HG03066 (cell line): ENCODE results near the gene PELI1.
"Not testable (repeated sequence)": the region's sequence is repeated elsewhere in the genome, so short reads cannot be mapped to it uniquely, and the experiment has no call there.

Experiments
- ATAC-seq: cut with Tn5 transposase; IDR thresholded peaks from one replicate; pipeline ENCODE4 v1.9.1; 2021; ENCODE audit warnings: low read depth; ENCODE audit not compliant: unreplicated experiment

Gene PELI1

DNA sequence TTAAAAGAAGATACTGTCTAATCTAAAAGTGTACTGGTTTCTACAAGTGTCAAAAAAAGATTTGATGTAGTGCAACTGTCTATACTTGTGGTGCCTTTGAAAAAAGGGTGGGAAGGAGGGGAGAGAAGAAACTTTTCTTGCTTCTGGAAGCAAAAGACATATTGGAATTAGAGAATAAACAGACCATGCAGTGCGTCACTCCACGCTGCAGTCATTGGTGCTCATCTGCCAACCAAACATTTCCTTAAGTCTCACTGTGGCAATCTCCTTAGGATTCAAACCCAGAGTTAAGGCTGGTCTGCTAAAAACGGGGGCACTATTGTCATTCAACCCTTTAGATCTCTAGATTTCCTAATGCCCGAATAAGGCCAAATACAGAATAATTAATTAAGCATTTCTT, 50.9 kb downstream of the PELI1 start:
- ATAC-seq = no peak

- ATAC-seq = peak; percentile 79
Observed at GRCh38 chr2:64092502-64092901, 51.7 kb downstream of the PELI1 start.

- no peak for ATAC-seq
Observed at GRCh38 chr2:64090264-64090663, 54.0 kb downstream of the PELI1 start.

DNA sequence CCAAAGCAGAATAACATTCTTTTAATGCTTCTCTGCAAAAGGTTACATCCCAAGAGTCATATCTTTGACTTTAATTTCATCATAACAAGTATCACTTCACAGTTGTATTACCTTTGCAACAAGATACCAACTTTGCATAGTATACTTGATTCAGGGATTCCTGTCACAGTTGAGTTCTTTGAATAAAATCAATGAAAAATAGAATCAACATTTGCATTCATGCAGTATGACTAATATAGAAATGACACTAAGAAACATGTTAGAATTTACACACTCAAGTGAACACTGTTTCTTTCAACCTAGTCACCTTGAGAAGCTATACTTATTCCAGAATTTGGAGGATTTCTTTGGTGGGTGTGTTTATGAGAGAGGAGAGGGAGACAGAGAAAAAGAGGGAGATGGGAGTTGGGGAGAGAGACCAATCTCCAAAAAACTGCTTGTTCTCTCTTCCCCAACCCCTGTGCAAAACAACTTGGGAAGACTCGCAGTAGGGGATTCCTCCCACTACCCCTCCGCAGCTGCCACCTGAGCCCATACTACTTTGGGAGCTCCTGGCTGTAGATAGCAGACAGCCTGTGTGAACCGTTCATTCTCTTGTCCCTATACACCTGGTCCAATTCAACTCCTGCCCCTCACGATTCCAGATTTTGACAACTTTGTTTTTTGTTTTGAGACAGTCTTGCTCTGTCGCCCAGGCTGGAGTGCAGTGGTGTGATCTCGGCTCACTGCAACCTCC, 57.7 kb downstream of the PELI1 start:
- peak; percentile 42 for ATAC-seq

DNA sequence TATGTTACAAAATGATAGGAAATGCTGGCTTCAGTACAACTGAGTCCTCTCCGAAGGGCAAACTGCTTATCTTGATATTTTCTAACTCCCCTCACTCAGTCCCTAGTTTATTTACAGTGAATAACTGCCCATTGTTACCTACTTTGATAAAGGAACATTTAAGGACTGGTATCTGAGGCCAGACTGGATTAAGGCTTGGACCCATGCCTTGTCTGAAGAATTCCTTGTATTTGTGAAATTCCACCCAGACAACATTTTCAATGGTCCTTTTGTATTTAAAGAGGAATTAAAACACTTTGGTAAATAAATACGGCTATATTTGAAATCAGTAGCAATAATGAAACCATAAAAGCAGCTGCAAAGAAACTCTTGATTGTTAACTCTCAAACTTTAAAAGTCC, 58.3 kb downstream of the PELI1 start:
- ATAC-seq = no peak

- ATAC-seq = no peak
Observed at GRCh38 chr2:64081046-64081445, 63.2 kb downstream of the PELI1 start.

- no peak for ATAC-seq
Observed at GRCh38 chr2:64080179-64080578, 64.0 kb downstream of the PELI1 start.

- ATAC-seq = not testable (repeated sequence)
Observed at GRCh38 chr2:64079688-64080087, 64.5 kb downstream of the PELI1 start.

GRCh38 chr2:64076828-64077227, 67.4 kb downstream of the PELI1 start:
- ATAC-seq = not testable (repeated sequence)

- ATAC-seq = not testable (repeated sequence)
Observed at GRCh38 chr2:64074616-64075015, 69.6 kb downstream of the PELI1 start.

DNA sequence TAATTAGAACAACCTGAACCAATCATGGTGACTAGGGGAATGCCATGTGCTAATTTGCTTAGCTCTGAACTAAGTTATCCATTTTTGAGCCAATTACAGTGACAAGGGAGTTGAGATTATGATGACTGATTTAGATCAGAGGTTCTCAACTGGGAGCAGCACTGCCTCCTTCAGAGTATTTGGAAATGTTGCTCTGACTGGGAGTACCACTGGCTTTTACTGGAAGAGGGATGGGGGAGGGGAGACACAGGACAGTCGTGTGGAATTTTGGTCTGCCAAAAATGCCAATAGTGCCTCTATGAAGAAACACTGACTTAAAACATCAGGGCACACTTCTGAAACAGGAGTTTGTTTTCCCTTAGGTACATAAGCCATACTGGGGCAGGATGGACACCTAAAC, 76.9 kb downstream of the PELI1 start:
- ATAC-seq = no peak

DNA sequence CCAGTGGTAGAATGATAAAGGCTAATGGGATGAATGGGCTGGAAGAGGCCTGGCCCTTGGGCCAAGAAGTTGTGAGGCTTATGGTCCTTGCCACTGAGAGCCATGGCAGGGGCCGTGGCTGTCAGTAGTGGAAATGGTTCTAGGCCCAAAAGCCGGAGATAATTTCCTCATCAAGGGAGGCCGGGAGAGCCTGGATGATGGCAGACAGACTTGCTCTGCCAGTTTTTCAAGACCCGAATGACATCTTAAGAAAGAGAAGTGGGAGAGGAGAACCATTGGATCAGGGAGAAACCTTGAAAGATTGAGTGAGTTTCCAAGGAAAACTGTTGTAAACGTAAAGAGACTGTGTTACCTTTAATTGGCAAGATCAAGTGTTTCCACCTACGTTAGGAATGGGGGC, 78.7 kb downstream of the PELI1 start:
- ATAC-seq = no peak

GRCh38 chr2:64063924-64064331, 80.3 kb downstream of the PELI1 start:
- no peak for ATAC-seq

DNA sequence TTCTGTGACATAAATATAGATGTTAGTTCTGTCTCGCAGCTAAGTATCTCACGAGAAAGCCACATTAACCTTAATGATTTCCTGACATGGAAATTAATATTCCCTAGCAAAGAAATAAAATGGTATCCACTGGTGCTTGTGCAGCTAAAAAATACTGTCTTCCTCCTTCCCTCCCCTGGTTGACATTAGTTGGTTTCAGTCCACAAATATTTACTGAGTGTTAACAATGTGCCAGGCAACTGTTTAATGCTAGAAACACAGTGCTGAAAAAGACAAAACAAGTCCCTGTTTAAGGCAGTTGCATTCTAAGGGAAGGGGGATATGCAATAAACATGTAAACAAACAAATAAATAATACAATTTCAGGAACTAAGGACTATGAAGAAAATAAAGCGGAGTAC, 80.8 kb downstream of the PELI1 start:
- ATAC-seq = no peak

DNA sequence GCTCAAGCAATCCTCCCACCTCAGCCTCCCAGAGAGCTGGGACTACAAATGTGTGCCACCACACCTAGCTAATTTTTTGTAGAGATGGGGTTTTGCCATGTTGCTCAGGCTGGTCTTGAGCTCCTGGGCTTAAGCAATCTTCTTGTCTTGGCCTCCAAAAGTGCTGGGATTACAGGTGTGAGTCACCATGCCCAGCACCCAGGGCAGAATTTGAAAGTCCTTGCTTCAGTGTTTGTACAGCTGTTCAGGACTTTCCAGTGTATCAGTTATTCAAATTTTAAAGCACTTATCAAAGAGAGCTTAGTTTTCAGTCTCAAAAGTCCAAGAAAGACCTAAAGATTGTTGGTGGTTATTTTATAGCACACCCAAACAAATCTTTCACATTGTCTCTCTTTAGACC, 81.4 kb downstream of the PELI1 start:
- ATAC-seq = no peak

DNA sequence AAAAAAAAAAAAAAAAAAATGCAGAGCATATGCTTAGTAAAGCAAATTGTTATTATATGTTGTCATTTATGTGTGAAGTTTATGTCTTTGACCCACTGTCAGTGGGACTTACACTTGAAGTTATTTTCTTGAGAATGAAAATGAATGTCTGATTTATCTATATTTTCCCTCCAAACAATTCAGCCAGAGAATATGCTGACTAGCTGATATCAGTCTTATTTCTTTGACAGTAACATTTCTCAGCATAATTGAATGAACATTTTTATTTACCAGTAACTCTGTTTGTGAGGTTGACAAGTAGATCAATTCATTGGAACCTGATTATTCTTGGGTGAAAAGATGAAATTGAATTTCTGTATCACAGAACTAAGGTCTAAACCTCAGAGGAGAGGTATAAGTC, 85.0 kb downstream of the PELI1 start:
- no peak for ATAC-seq

DNA sequence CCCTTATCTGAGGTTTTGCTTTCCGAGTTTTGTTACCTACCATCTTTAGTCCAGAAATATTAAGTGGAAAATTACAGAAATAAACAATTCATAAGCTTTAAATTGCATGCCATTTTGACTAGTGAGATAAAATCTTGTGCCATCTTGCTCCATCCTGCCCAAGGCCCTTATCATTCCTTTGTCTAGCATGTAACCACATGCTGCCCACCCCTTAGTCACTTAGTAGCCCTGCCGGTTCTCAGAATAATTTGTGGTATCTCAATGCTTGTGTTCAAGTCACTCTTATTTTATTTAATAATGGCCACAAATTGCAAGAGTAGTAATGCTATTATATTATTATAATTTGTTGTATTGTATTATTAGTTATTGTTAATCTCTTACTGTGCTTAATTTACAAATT, 88.2 kb downstream of the PELI1 start:
- no peak for ATAC-seq

DNA sequence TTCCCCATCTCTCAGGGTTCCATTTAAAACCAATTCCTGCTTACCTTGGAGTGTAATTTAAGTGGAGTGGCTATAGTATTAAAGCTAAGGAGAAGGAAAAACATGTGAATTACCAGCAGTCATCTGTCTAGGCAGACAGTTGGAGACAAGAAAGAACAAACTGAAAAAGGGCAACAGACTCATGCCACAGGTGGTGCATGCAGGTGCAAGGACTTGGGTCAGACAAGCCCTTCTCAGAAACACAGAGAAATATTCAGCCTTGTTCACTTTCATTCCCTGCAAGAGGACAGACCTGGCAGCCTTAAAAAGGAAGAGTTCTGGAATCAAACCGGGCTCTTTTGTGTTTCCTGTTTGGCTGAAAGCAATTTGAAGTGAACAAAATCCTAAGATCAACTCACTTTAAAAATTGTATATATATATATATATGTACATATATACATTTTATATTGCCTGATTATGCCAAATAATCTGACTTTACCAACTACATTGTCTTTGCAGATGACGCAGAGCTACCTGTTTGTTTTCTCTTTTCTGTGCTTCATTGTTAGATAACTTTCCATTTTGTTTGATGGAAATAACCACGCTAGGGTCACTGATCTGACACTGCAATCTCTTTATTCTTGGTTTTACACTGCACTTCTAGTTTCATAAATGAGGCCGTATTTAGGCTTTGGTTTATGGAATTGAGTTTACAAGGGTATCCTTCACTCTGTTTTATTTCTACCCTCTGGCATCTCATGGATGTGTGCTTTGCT, 89.9 kb downstream of the PELI1 start:
- no peak for ATAC-seq

- no peak for ATAC-seq
Observed at GRCh38 chr2:64052463-64053241, 91.6 kb downstream of the PELI1 start.

DNA sequence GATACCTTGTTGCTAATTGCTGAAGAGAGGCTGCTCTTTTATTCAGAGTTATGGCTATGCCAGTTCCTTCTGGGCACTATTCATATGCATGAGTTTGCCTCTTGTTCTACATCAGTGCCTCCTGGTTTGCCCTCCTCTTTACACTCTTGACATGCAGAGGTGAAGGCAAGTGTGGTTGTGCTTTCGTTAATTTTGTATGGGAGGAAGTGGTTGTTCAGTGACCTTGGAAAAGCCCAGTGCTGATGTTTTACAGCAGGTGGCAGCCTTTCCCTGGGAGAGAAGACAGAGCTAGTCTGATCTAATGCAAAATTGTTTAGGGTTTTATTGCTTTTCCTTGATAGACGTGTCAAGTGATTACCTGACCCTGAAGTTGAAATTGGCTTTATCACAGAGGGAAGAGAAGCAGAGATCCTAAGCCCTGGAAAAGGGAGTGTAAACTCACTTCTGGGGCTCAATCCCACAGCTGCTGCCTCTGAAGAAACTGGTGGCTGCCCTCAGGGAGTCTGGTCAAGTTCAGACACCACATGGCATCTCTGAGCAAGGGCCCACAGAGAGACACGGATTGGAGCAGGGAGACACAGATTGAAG, 94.5 kb downstream of the PELI1 start:
- ATAC-seq = peak; percentile 82

DNA sequence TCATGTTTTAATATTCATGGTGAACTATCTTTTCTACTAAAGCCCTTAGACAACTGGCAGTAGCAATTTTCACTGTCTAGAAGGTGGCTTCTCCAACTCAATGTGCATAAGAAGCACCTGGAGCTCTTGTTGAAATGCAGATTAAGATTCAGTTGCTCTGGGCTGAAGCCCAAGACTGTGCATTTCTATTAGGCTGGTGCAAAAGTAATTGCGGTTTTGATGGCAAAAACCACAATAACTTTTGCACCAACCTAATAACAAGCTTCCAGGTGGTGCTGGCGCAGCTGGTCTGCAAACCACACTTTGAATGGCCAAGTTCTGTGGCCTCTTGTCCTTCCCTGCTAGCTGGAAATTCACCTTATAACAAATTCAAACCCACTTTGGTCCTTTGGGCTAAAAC, 98.3 kb downstream of the PELI1 start:
- no peak for ATAC-seq
